Subcutaneous preadipocyte (primary cell): Measurements from ENCODE around the gene PEX1. TPM values are rescaled to one million over a fixed set of nuclear protein-coding genes. Genes with fewer than 3 reads are reported as not detected.

ENCODE experiments used
- total RNA-seq: library from RNA; depleted of rRNA; stranded (reverse); fragments of >200 nt; gene quantifications from 2 replicates; pipeline ENCODE4 v1.2.3, GENCODE V29; 2012

Gene PEX1
- 14.7 and 17.8 TPM in 2 replicates for total RNA-seq

GRCh38 chr7:92528188-92528957 lies at the start of gene PEX1, which contains the start of gene RBM48:
Gene PEX1 (minus strand): TSS chr7:92528520. CDS start chr7:92528435, 85 bp downstream.
Gene RBM48 (plus strand): TSS chr7:92528795. CDS start chr7:92528814, 19 bp downstream.

DNA sequence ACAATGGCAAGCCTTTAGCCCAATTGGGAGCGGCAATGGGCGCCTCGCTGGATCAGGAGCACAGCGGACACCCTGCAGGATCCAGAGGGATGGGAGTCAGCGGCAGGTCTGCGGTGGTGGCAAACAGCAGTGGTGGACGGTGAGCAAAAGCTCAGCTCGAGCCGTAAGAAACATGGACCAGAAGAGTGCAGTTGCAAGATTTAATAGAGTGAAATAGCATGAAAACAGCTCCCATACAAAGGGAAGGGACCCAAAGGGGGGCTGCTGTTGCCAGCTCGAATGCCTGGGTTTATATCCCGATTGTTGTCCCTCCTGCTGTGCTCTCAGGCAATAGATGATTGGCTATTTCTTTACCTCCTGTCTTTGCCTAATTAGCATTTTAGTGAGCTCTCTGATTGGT lies 50.6 kb downstream of the PEX1 start, which contains the start of gene ERVW-1:
Gene ERVW-1, minus strand, starts transcription at position 266 of the 400 bp plus-strand sequence. CDS start 7,565 bp downstream, outside the sequence.

DNA sequence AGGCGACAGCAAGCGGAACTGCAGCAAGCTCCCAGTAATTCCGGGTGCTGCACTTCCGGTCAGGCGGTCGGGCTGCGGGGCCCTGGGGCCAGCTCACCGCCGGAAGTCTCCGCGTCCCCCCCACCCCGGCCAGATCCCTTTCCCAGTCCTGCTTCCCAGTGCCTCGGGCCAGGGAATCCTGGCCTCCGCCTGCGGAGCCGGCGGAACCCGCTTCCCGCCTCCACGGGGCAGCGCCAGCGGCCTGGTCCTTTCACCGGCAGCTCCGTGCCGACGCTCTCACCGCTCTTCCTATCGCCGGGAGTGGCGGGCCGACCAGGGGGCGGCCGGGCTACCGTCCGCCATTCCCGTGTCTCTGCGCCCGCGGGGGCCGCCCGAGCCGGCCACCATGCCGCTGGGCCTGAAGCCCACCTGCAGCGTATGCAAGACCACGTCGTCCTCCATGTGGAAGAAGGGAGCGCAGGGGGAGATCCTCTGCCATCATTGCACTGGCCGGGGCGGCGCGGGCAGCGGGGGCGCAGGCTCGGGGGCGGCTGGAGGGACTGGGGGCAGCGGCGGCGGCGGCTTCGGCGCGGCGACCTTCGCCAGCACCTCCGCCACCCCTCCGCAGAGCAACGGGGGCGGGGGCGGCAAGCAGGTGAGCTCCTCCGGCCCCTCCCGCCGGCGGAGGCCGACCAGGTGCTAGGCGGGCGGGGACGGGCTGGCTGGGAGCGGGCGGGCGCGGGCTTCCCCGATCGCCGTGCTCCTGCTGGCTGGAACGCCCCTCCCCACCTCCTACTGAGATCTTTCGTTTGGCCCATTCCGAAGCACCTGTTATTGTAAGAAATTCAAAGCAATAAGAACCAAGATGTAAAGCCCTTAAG lies 80.7 kb downstream of the PEX1 start, which contains the start of gene GATAD1:
Gene GATAD1, plus strand, starts transcription at position 138 of the 860 bp plus-strand sequence. Its CDS starts 248 bp downstream, at position 386.

Other genes with a start within 250 kb of the PEX1 start
- 23.5 and 28.5 TPM in 2 replicates for gene GATAD1, start 81.0 kb downstream of the PEX1 start, total RNA-seq
- not detected in 2 replicates for gene ERVW-1, start 50.6 kb downstream of the PEX1 start, total RNA-seq
- gene RBM48, start 275 bp upstream of the PEX1 start, total RNA-seq = 6.3 and 7.3 TPM in 2 replicates
- gene FAM133B, start 61.9 kb upstream of the PEX1 start, total RNA-seq = 14.7 and 19.5 TPM in 2 replicates